ENCODE data around the gene ADAM17.

GRCh38 chr2:9538000-9538507, 17.6 kb downstream of the ADAM17 start:
- no peak for TF ChIP-seq CTCF (IDR thresholded peaks at IDR 0.05)
- no peak for TF ChIP-seq POLR2A (IDR thresholded peaks at IDR 0.05)
